ENCODE data around the gene LYPD6B.
A peak's percentile ranks its signal among the peaks of the same experiment; 100 is the strongest.

LYPD6B gene

GRCh38 chr2:149180226-149180875 is 141.9 kb downstream of the LYPD6B start:
- TF ChIP-seq TEAD4 (IDR thresholded peaks at IDR 0.05) (no peak), YY1 (IDR thresholded peaks at IDR 0.05; ENCODE audit: low read depth) (no peak), CREB1 (IDR thresholded peaks at IDR 0.05; ENCODE audit: low read depth) (no peak), EGR1 (IDR thresholded peaks at IDR 0.05) (no peak), FOXM1 (IDR thresholded peaks at IDR 0.05; ENCODE audit: borderline replicate concordance, low read depth) (no peak), TAF1 (IDR thresholded peaks at IDR 0.05; ENCODE audit: low read depth) (no peak), ZBTB7A (IDR thresholded peaks at IDR 0.05; ENCODE audit: low read depth) (no peak)

GRCh38 chr2:149183187-149183586 is 144.7 kb downstream of the LYPD6B start:
- TF ChIP-seq USF1 (IDR thresholded peaks at IDR 0.05) = no peak
- no peak for TF ChIP-seq REST (IDR thresholded peaks at IDR 0.05; ENCODE audit: low read depth)
- TF ChIP-seq TAF1 (IDR thresholded peaks at IDR 0.05; ENCODE audit: low read depth) = no peak
- TF ChIP-seq NFIC (IDR thresholded peaks at IDR 0.05) = no peak
- no peak for TF ChIP-seq ZBTB7A (IDR thresholded peaks at IDR 0.05; ENCODE audit: low read depth)
- TF ChIP-seq CEBPB (IDR thresholded peaks at IDR 0.05) = no peak

GRCh38 chr2:149184991-149185390 is 146.5 kb downstream of the LYPD6B start:
- TF ChIP-seq CEBPB (IDR thresholded peaks at IDR 0.05) = no peak
- TF ChIP-seq NFIC (IDR thresholded peaks at IDR 0.05) = peak; percentile 46

- TF ChIP-seq CREB1 (IDR thresholded peaks at IDR 0.05; ENCODE audit: low read depth) = no peak
- TF ChIP-seq EGR1 (IDR thresholded peaks at IDR 0.05) = no peak
- no peak for TF ChIP-seq TEAD4 (IDR thresholded peaks at IDR 0.05)
- TF ChIP-seq MAX (IDR thresholded peaks at IDR 0.05) = no peak
- TF ChIP-seq FOXM1 (IDR thresholded peaks at IDR 0.05; ENCODE audit: borderline replicate concordance, low read depth) = no peak
- TF ChIP-seq CEBPB (IDR thresholded peaks at IDR 0.05) = no peak
- no peak for TF ChIP-seq TAF1 (IDR thresholded peaks at IDR 0.05; ENCODE audit: low read depth)
- TF ChIP-seq ZBTB7A (IDR thresholded peaks at IDR 0.05; ENCODE audit: low read depth) = no peak
- TF ChIP-seq YY1 (IDR thresholded peaks at IDR 0.05; ENCODE audit: low read depth) = no peak
- TF ChIP-seq EP300 (IDR thresholded peaks at IDR 0.05; ENCODE audit: borderline replicate concordance) = no peak
- no peak for TF ChIP-seq USF1 (IDR thresholded peaks at IDR 0.05)
Measured at GRCh38 chr2:149185942-149186490, 147.5 kb downstream of the LYPD6B start.

- TF ChIP-seq USF1 (IDR thresholded peaks at IDR 0.05) (no peak), YY1 (IDR thresholded peaks at IDR 0.05; ENCODE audit: low read depth) (no peak), REST (IDR thresholded peaks at IDR 0.05; ENCODE audit: low read depth) (no peak), EGR1 (IDR thresholded peaks at IDR 0.05) (no peak), RAD21 (IDR thresholded peaks at IDR 0.05; ENCODE audit: low read depth) (no peak), ZBTB7A (IDR thresholded peaks at IDR 0.05; ENCODE audit: low read depth) (no peak), EP300 (IDR thresholded peaks at IDR 0.05; ENCODE audit: borderline replicate concordance) (no peak), CEBPB (IDR thresholded peaks at IDR 0.05) (no peak), NFIC (IDR thresholded peaks at IDR 0.05) (no peak), TCF12 (IDR thresholded peaks at IDR 0.05; ENCODE audit: low read depth) (no peak), MAX (IDR thresholded peaks at IDR 0.05) (no peak), TEAD4 (IDR thresholded peaks at IDR 0.05) (no peak), FOXM1 (IDR thresholded peaks at IDR 0.05; ENCODE audit: borderline replicate concordance, low read depth) (no peak), TAF1 (IDR thresholded peaks at IDR 0.05; ENCODE audit: low read depth) (no peak), CREB1 (IDR thresholded peaks at IDR 0.05; ENCODE audit: low read depth) (no peak)
Measured at GRCh38 chr2:149187057-149187456, 148.6 kb downstream of the LYPD6B start.

- TF ChIP-seq EP300 (IDR thresholded peaks at IDR 0.05; ENCODE audit: borderline replicate concordance) = no peak
- TF ChIP-seq REST (IDR thresholded peaks at IDR 0.05; ENCODE audit: low read depth) = no peak
- TF ChIP-seq USF1 (IDR thresholded peaks at IDR 0.05) = no peak
- no peak for TF ChIP-seq NFIC (IDR thresholded peaks at IDR 0.05)
- no peak for TF ChIP-seq TEAD4 (IDR thresholded peaks at IDR 0.05)
- TF ChIP-seq RAD21 (IDR thresholded peaks at IDR 0.05; ENCODE audit: low read depth) = no peak
- no peak for TF ChIP-seq EGR1 (IDR thresholded peaks at IDR 0.05)
- no peak for TF ChIP-seq CEBPB (IDR thresholded peaks at IDR 0.05)
- TF ChIP-seq FOXM1 (IDR thresholded peaks at IDR 0.05; ENCODE audit: borderline replicate concordance, low read depth) = no peak
- TF ChIP-seq MAX (IDR thresholded peaks at IDR 0.05) = no peak
- no peak for TF ChIP-seq ZBTB7A (IDR thresholded peaks at IDR 0.05; ENCODE audit: low read depth)
- no peak for TF ChIP-seq TCF12 (IDR thresholded peaks at IDR 0.05; ENCODE audit: low read depth)
- no peak for TF ChIP-seq YY1 (IDR thresholded peaks at IDR 0.05; ENCODE audit: low read depth)
- no peak for TF ChIP-seq CREB1 (IDR thresholded peaks at IDR 0.05; ENCODE audit: low read depth)
- no peak for TF ChIP-seq TAF1 (IDR thresholded peaks at IDR 0.05; ENCODE audit: low read depth)
Measured at GRCh38 chr2:149188291-149188690, 149.8 kb downstream of the LYPD6B start.

Measured in Ishikawa (cell line).